SK-N-SH (cell line): ENCODE measurements around the gene KRT72. TPM values are rescaled to one million over a fixed set of nuclear protein-coding genes. Genes with fewer than 3 reads are reported as not detected.

Experiments used
- CTCF ChIA-PET: fragments of 300-600, 350-600 bp; formaldehyde crosslinking; extraction: SDS; loops from one replicate; lab custom pipeline; 2021; lab: Yijun Ruan, JAX
- POLR2A ChIA-PET: fragments of 350-600 bp; sonication (Branson Sonifier 250); formaldehyde crosslinking; extraction: SDS; loops from one replicate; lab custom pipeline; 2020; ENCODE audit warnings: antibody characterized with exemption, inconsistent platforms; lab: Yijun Ruan, JAX
- DNase-seq: peaks from one replicate; pipeline ENCODE4 v3.0.0; 2012
- H2AFZ ChIP-seq: fragments of 200-600 bp; sonication (generic); 2 replicates; pipeline ENCODE4 v1.8.1; 2016; ENCODE audit warnings: antibody characterized with exemption, mild to moderate bottlenecking, low read depth
- H3F3A ChIP-seq: fragments of 200-600 bp; sonication (generic); replicated peaks from 2 replicates; pipeline ENCODE3; 2016; ENCODE audit warnings: antibody characterized with exemption, mild to moderate bottlenecking; ENCODE audit not compliant: insufficient read depth
- H3K27ac ChIP-seq, 2 experiments: fragments of 200-500 bp in 1 of 2; fragments of 200-600 bp in 1 of 2; sonication (Bioruptor generic) in 1 of 2; sonication (generic), shearing (Covaris generic) in 1 of 2; 2 replicates each; pipeline versions ENCODE4 v1.5.1 to v1.6.1; 2014 to 2016; ENCODE audit warnings: low read depth in 2 of 2, inconsistent platforms in 1 of 2, low read length in 1 of 2, mild to moderate bottlenecking in 1 of 2, mixed read lengths in 1 of 2
- H3K27me3 ChIP-seq: fragments of 200-600 bp; sonication (generic), shearing (Covaris generic); 2 replicates; pipeline ENCODE4 v1.6.1; 2016; ENCODE audit warnings: mixed run types; ENCODE audit not compliant: insufficient read depth
- H3K36me3 ChIP-seq, 2 experiments: fragments of 200-500 bp in 1 of 2; fragments of 200-600 bp in 1 of 2; sonication (Bioruptor generic) in 1 of 2; sonication (generic) in 1 of 2; replicated peaks in 1 of 2; 2 replicates each; pipeline versions ENCODE3 to v1.5.1; 2014 to 2016; ENCODE audit warnings: low read length in 1 of 2, mild to moderate bottlenecking in 1 of 2; ENCODE audit not compliant: insufficient read depth in 2 of 2, control insufficient read depth in 1 of 2
- H3K4me1 ChIP-seq, 2 experiments: fragments of 200-500 bp in 1 of 2; fragments of 200-600 bp in 1 of 2; sonication (Bioruptor generic) in 1 of 2; sonication (generic), shearing (Covaris generic) in 1 of 2; 2 replicates each; pipeline versions ENCODE4 v1.5.1 to v1.6.1; 2014 to 2016; ENCODE audit warnings: low read depth in 1 of 2, low read length in 1 of 2, mixed run types in 1 of 2; ENCODE audit not compliant: insufficient read depth in 2 of 2, control insufficient read depth in 1 of 2
- H3K4me2 ChIP-seq: fragments of 200-600 bp; sonication (generic), shearing (Covaris generic); 2 replicates; pipeline ENCODE4 v1.6.1; 2017; ENCODE audit warnings: mixed run types
- H3K4me3 ChIP-seq, 2 experiments: fragments of 200-500 bp in 1 of 2; fragments of 200-600 bp in 1 of 2; sonication (Bioruptor generic) in 1 of 2; sonication (generic), shearing (Covaris generic) in 1 of 2; 2 replicates each; pipeline versions ENCODE4 v1.5.1 to v1.8.1; 2014 to 2016; ENCODE audit warnings: low read depth in 2 of 2, inconsistent platforms in 1 of 2, low read length in 1 of 2, mild to moderate bottlenecking in 1 of 2, mixed read lengths in 1 of 2, moderate library complexity in 1 of 2
- H3K79me2 ChIP-seq: fragments of 200-600 bp; sonication (generic); 2 replicates; pipeline ENCODE4 v1.8.1; 2017; ENCODE audit warnings: mild to moderate bottlenecking; ENCODE audit not compliant: insufficient read depth
- H3K9ac ChIP-seq: fragments of 200-600 bp; sonication (generic); 2 replicates; pipeline ENCODE4 v1.6.1; 2017; ENCODE audit warnings: mixed run types
- H3K9me2 ChIP-seq: fragments of 200-600 bp; sonication (generic); 2 replicates; pipeline ENCODE4 v1.6.1; 2017; ENCODE audit warnings: mixed run types
- H3K9me3 ChIP-seq: fragments of 200-600 bp; sonication (generic); 2 replicates; pipeline ENCODE4 v1.6.1; 2017; ENCODE audit warnings: mixed run types, mild to moderate bottlenecking, moderate library complexity
- H4K20me1 ChIP-seq: fragments of 200-600 bp; sonication (generic); 2 replicates; pipeline ENCODE4 v1.6.1; 2017; ENCODE audit warnings: mild to moderate bottlenecking, mixed run types; ENCODE audit not compliant: insufficient read depth
- ELF1 ChIP-seq: IDR thresholded peaks from 2 replicates; pipeline ENCODE4 v1.4.0; 2012
- EP300 ChIP-seq, 2 experiments: IDR thresholded peaks; 2 replicates each; pipeline versions ENCODE4 v1.4.0 to v1.6.1; 2012; ENCODE audit warnings: borderline replicate concordance in 1 of 2, low read depth in 1 of 2, low read length in 1 of 2
- EZH2phosphoT487 ChIP-seq: fragments of 200-600 bp; sonication (generic); IDR thresholded peaks from 2 replicates; pipeline ENCODE4 v1.6.1; 2017; ENCODE audit warnings: low read depth, mixed run types, mild to moderate bottlenecking, antibody characterized with exemption, moderate library complexity, borderline replicate concordance
- FOSL2 ChIP-seq: IDR thresholded peaks from 2 replicates; pipeline ENCODE4 v1.4.0; 2012; ENCODE audit warnings: low read depth, mild to moderate bottlenecking, moderate library complexity, borderline replicate concordance
- JUND ChIP-seq: IDR thresholded peaks from 2 replicates; pipeline ENCODE4 v1.4.0; 2012
- MXI1 ChIP-seq: IDR thresholded peaks from 2 replicates; pipeline ENCODE4 v1.6.1; 2012; ENCODE audit warnings: mild to moderate bottlenecking, low read depth, low read length, improper control_type of control experiment
- NRF1 ChIP-seq: IDR thresholded peaks from 2 replicates; pipeline ENCODE4 v1.6.1; 2012; ENCODE audit warnings: low read depth, mild to moderate bottlenecking, low read length
- RAD21 ChIP-seq: IDR thresholded peaks from 2 replicates; pipeline ENCODE4 v1.6.1; 2012; ENCODE audit warnings: mild to moderate bottlenecking, low read length
- RXRA ChIP-seq: IDR thresholded peaks from 2 replicates; pipeline ENCODE4 v1.4.0; 2012; ENCODE audit warnings: low read depth, mild to moderate bottlenecking, borderline replicate concordance
- SIN3A ChIP-seq: IDR thresholded peaks from 2 replicates; pipeline ENCODE4 v1.6.1; 2012; ENCODE audit warnings: low read depth, mild to moderate bottlenecking, low read length, moderate library complexity, borderline replicate concordance
- SMC3 ChIP-seq: IDR thresholded peaks from 2 replicates; pipeline ENCODE4 v1.6.1; 2012; ENCODE audit warnings: low read depth, low read length, improper control_type of control experiment
- TCF12 ChIP-seq: IDR thresholded peaks from 2 replicates; pipeline ENCODE4 v1.4.0; 2012
- WGBS: methylation state at CpG from one replicate; pipeline ENCODE4 v1.1.6; 2017; ENCODE audit warnings: low lambda C conversion rate; 5-methylcytosine and 5-hydroxymethylcytosine counted together
- polyA plus RNA-seq, 3 experiments: library from polyadenylated mRNA; depleted of rRNA; stranded (reverse); fragments of >200 nt; gene quantifications; 2 replicates each; pipeline ENCODE4 v1.2.3, GENCODE V29; 2012
- TF ChIP-seq, protein P1 (sequence below): IDR thresholded peaks from 2 replicates; pipeline ENCODE4; 2012
- TF ChIP-seq, protein P2 (sequence below): fragments of 200-600 bp; sonication (generic); IDR thresholded peaks from 2 replicates; pipeline ENCODE4 v1.6.1; 2017; ENCODE audit warnings: antibody characterized with exemption, mild to moderate bottlenecking, moderate library complexity
- TF ChIP-seq, protein P3 (sequence below): IDR thresholded peaks from 2 replicates; pipeline ENCODE4 v1.6.1; 2012; ENCODE audit warnings: mild to moderate bottlenecking, low read depth, low read length, moderate library complexity

Gene KRT72
- polyA plus RNA-seq, 1 of the 3 experiments (the other 2 are of a cell fraction), result not detected

DNA sequence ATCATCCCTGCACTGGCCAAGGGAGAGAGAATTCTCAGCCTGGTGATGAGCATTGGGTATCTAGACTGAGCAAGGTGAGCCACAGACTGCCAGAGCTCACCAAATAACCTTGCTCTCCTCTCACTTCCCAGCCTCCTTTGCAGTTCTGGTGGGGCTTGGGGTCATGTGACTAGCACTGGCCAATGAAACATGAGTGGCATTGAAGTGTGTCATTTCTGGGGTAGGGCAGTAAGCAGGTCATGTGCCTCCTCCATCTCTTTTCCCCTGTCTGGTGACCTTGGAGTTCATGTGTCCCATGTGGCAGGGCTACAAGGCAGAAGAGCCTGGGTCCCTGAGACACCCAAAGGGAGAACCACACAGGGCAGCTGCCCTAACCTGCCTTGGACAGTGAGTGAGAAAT lies 3.6 kb upstream of the KRT72 start (continued):
- TF ChIP-seq FOSL2 (no peak), MXI1 (no peak)

DNA sequence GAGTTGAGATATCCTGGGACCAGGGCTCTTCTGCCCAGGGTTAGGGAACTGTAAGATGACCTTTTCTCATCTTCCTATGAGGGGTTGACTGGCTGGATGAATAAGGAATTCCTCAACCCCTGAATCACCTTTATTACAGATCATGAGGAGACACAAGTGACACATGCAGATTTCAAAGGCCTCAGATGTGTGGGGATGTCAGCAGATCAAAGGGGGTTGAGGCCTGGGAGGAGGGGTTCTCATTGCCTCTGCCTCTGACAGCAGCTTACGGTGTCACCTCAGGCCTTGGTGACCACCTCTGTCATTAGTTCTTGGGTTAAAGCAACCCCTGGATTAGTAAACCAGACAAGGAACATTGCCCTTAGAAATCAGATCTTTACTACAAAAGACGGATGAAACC lies 2.1 kb upstream of the KRT72 start:
- peaks cover 46% of the 10 kb centered on the region for H3K27me3 ChIP-seq
- no peak overlapping the region for H3K9ac ChIP-seq
- H3K27ac ChIP-seq, result no peak overlapping the region
- CTCF ChIA-PET, result no interaction called here
- no peak overlapping the region for H2AFZ ChIP-seq
- H3F3A ChIP-seq, result no peaks in the 10 kb centered on the region
- no peaks in the 10 kb centered on the region for H3K9me3 ChIP-seq
- H3K4me1 ChIP-seq, result no peaks in the 10 kb centered on the region
- POLR2A ChIA-PET, result no interaction called here
- H4K20me1 ChIP-seq, result no peaks in the 10 kb centered on the region
- no peak overlapping the region for H3K4me3 ChIP-seq
- no peak for DNase-seq
- 6% methylated on average over 1 of the region's 2 CpGs for WGBS
- no peaks in the 10 kb centered on the region for H3K36me3 ChIP-seq
- no peaks in the 10 kb centered on the region for H3K79me2 ChIP-seq
- H3K4me2 ChIP-seq, result no peak overlapping the region
- no peaks in the 10 kb centered on the region for H3K9me2 ChIP-seq
- TF ChIP-seq TCF12 (no peak), JUND (no peak), RAD21 (no peak), ELF1 (no peak), NRF1 (no peak)
- TF ChIP-seq, protein P1, sequence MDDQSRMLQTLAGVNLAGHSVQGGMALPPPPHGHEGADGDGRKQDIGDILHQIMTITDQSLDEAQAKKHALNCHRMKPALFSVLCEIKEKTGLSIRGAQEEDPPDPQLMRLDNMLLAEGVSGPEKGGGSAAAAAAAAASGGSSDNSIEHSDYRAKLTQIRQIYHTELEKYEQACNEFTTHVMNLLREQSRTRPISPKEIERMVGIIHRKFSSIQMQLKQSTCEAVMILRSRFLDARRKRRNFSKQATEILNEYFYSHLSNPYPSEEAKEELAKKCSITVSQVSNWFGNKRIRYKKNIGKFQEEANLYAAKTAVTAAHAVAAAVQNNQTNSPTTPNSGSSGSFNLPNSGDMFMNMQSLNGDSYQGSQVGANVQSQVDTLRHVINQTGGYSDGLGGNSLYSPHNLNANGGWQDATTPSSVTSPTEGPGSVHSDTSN, result no peak
- TF ChIP-seq, all 33 proteins: peak for 0

DNA sequence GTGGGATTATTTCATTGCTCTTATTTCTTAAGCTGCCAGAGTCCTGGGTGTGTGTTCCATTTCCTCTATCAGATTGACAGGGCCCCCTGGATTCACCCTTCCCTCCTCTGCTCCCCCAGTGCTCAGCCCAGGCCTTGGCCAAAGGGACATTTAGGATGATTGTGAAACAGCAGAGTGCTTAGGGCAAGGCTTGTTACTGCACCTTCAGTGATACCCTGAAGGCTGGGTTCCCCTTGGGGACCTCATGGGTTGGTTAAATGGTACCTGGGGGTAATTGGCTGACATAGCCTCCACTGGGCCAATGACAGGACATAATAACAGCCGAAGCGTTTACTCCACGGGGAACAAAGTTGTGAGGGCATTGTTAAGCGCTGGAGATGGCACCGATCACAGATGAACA lies 1.3 kb upstream of the KRT72 start:
- H3K9ac ChIP-seq, result no peak overlapping the region
- no peaks in the 10 kb centered on the region for H3K79me2 ChIP-seq
- POLR2A ChIA-PET, result no interaction called here

DNA sequence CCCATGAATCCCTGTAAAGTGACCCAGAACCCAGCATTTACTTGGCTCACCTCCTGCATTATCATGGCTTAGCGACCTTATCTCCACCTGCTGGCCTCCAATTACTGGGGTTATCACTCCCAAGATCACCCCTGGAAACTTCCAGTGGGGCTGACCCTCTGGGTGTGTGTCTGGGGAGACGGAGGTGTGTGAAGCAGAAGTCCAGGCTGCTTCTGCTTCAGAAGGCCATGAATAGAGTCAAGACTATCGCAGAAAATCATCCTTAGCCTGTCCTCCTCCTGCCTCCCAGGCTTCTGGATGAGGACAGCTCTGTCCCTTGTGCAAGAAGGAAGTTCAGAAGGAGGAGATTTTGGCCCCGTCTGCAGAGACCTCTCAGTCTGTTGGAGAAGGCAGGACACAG lies 408 bp upstream of the KRT72 start:
- Histone ChIP-seq H3K4me2 (no peak overlapping the region), H3K36me3 (no peaks in the 10 kb centered on the region), H3F3A (no peaks in the 10 kb centered on the region), H3K4me3 (no peak overlapping the region), H2AFZ (no peak overlapping the region), H3K9me2 (no peaks in the 10 kb centered on the region), H3K27ac (no peak overlapping the region), H4K20me1 (no peaks in the 10 kb centered on the region), H3K9me3 (no peaks in the 10 kb centered on the region), H3K9ac (no peak overlapping the region), H3K79me2 (no peaks in the 10 kb centered on the region), H3K4me1 (no peaks in the 10 kb centered on the region), H3K27me3 (peaks cover 48% of the 10 kb centered on the region)
- POLR2A ChIA-PET, result no interaction called here
- WGBS, result 32% methylated on average over 4 of the region's 4 CpGs
- CTCF ChIA-PET, result interaction anchor here (1.1 kb wide), 1 partner anchor 278 kb away, joined by 4 read pairs; no protein-coding TSS in a partner anchor
- DNase-seq, result no peak
- TF ChIP-seq, protein P2, sequence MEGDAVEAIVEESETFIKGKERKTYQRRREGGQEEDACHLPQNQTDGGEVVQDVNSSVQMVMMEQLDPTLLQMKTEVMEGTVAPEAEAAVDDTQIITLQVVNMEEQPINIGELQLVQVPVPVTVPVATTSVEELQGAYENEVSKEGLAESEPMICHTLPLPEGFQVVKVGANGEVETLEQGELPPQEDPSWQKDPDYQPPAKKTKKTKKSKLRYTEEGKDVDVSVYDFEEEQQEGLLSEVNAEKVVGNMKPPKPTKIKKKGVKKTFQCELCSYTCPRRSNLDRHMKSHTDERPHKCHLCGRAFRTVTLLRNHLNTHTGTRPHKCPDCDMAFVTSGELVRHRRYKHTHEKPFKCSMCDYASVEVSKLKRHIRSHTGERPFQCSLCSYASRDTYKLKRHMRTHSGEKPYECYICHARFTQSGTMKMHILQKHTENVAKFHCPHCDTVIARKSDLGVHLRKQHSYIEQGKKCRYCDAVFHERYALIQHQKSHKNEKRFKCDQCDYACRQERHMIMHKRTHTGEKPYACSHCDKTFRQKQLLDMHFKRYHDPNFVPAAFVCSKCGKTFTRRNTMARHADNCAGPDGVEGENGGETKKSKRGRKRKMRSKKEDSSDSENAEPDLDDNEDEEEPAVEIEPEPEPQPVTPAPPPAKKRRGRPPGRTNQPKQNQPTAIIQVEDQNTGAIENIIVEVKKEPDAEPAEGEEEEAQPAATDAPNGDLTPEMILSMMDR, result no peak
- TF ChIP-seq JUND (no peak), SIN3A (no peak), RXRA (no peak), EP300 (IDR thresholded peaks at IDR 0.05; ENCODE audit: borderline replicate concordance in 1 of 2, low read depth in 1 of 2, low read length in 1 of 2) (no peak), NRF1 (no peak), MXI1 (no peak), SMC3 (no peak)
- TF ChIP-seq, protein P3, sequence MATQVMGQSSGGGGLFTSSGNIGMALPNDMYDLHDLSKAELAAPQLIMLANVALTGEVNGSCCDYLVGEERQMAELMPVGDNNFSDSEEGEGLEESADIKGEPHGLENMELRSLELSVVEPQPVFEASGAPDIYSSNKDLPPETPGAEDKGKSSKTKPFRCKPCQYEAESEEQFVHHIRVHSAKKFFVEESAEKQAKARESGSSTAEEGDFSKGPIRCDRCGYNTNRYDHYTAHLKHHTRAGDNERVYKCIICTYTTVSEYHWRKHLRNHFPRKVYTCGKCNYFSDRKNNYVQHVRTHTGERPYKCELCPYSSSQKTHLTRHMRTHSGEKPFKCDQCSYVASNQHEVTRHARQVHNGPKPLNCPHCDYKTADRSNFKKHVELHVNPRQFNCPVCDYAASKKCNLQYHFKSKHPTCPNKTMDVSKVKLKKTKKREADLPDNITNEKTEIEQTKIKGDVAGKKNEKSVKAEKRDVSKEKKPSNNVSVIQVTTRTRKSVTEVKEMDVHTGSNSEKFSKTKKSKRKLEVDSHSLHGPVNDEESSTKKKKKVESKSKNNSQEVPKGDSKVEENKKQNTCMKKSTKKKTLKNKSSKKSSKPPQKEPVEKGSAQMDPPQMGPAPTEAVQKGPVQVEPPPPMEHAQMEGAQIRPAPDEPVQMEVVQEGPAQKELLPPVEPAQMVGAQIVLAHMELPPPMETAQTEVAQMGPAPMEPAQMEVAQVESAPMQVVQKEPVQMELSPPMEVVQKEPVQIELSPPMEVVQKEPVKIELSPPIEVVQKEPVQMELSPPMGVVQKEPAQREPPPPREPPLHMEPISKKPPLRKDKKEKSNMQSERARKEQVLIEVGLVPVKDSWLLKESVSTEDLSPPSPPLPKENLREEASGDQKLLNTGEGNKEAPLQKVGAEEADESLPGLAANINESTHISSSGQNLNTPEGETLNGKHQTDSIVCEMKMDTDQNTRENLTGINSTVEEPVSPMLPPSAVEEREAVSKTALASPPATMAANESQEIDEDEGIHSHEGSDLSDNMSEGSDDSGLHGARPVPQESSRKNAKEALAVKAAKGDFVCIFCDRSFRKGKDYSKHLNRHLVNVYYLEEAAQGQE, result no peak

More for the DNA sequence above, 1.3 kb upstream of the KRT72 start:
- peaks cover 46% of the 10 kb centered on the region for H3K27me3 ChIP-seq
- H3K9me3 ChIP-seq, result no peaks in the 10 kb centered on the region
- H3K4me2 ChIP-seq, result no peak overlapping the region
- no peak for DNase-seq
- H3K9me2 ChIP-seq, result no peaks in the 10 kb centered on the region
- H2AFZ ChIP-seq, result no peak overlapping the region
- H3K36me3 ChIP-seq, result no peaks in the 10 kb centered on the region
- WGBS, result 47% methylated on average over 5 of the region's 5 CpGs
- no peak overlapping the region for H3K27ac ChIP-seq
- H4K20me1 ChIP-seq, result no peaks in the 10 kb centered on the region
- H3F3A ChIP-seq, result no peaks in the 10 kb centered on the region
- H3K4me3 ChIP-seq, result no peak overlapping the region
- CTCF ChIA-PET, result interaction anchor here (1.1 kb wide), 1 partner anchor 277 kb away, joined by 4 read pairs; no protein-coding TSS in a partner anchor
- no peaks in the 10 kb centered on the region for H3K4me1 ChIP-seq
- TF ChIP-seq EZH2phosphoT487, result no peak
